Muscle of leg (tissue), 11 donors: ENCODE results near the gene PTHLH. TPM values are rescaled to one million over a fixed set of nuclear protein-coding genes. Genes with fewer than 3 reads are reported as not detected.

Experiments
- DNase-seq: peaks from one replicate; pipeline ENCODE4 v3.0.0; 2013
- H3K27ac ChIP-seq: one replicate; pipeline ENCODE4 v1.5.1; 2013; ENCODE audit warnings: mild to moderate bottlenecking, low read length, control low read depth
- H3K27me3 ChIP-seq: one replicate; pipeline ENCODE4 v1.6.1; 2013; ENCODE audit warnings: low read length; ENCODE audit not compliant: control insufficient read depth, insufficient read depth
- H3K36me3 ChIP-seq: one replicate; pipeline ENCODE4 v1.6.1; 2013; ENCODE audit warnings: low read length; ENCODE audit not compliant: control insufficient read depth, insufficient read depth
- H3K4me1 ChIP-seq: one replicate; pipeline ENCODE4 v1.6.1; 2013; ENCODE audit warnings: low read length; ENCODE audit not compliant: control insufficient read depth, insufficient read depth
- H3K4me3 ChIP-seq: one replicate; pipeline ENCODE4 v1.5.1; 2013; ENCODE audit warnings: low read length, control low read depth
- H3K9me3 ChIP-seq: replicated peaks from 2 replicates; pipeline ENCODE4 v1.6.1; 2013; ENCODE audit warnings: low read depth, low read length; ENCODE audit not compliant: control insufficient read depth
- WGBS: methylation state at CpG from one replicate; pipeline ENCODE4 v1.1.5; 2013; ENCODE audit warnings: missing lambda C conversion rate; ENCODE audit not compliant: insufficient coverage; 5-methylcytosine and 5-hydroxymethylcytosine counted together
- polyA plus RNA-seq, 8 donors: library from polyadenylated mRNA; unstranded; fragments of 120-200 nt; gene quantifications; one replicate each; pipeline versions ENCODE4 v1.2.1 to v1.2.3, GENCODE V29; 2013; ENCODE audit warnings: inconsistent platforms in 1 of 8, low replicate concordance in 1 of 8; ENCODE audit not compliant: insufficient read length in 8 of 8, insufficient read depth in 1 of 8
- total RNA-seq: library from RNA; stranded (reverse); fragments of 120-200 nt; gene quantifications from one replicate; pipeline ENCODE4 v1.2.4, GENCODE V29; 2013

The PTHLH gene
- total and polyA plus RNA-seq, 9 donors: 0.88 to 3.8 (median 2.5) TPM

DNA sequence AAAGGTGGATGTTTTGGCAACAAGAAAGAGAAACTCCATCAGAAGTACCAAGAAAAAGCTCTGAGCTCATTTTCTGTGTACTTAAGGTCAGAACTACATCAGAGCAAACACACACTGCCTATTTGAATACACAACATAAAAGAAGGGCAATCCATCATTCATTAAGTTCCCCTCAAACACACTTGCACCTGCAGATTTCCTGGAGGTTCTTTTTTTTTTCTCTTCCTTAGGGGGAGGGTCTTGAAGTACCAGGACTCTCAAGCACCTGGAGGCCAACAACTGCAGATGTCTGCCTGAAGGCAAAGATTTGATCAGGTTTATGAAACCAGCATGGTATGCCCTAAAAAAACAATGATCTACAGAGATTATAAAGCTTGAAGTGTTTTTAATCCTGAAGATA is 26.1 kb upstream of the PTHLH start:
- no peak for DNase-seq
- no peaks in the 10 kb centered on the region for H3K9me3 ChIP-seq
- no peak overlapping the region for H3K4me3 ChIP-seq
- H3K27ac ChIP-seq: no peak overlapping the region
- H3K4me1 ChIP-seq: no peaks in the 10 kb centered on the region
- H3K27me3 ChIP-seq: no peaks in the 10 kb centered on the region
- no peaks in the 10 kb centered on the region for H3K36me3 ChIP-seq

GRCh38 chr12:27998170-27998569 is 25.6 kb upstream of the PTHLH start:
- H3K36me3 ChIP-seq: no peaks in the 10 kb centered on the region
- no CpG with 5 or more reads among the region's 2 CpGs for whole genome bisulfite sequencing
- no peaks in the 10 kb centered on the region for H3K27me3 ChIP-seq
- H3K4me3 ChIP-seq: no peak overlapping the region
- no peaks in the 10 kb centered on the region for H3K9me3 ChIP-seq
- no peaks in the 10 kb centered on the region for H3K4me1 ChIP-seq
- H3K27ac ChIP-seq: no peak overlapping the region
- no peak for DNase-seq

DNA sequence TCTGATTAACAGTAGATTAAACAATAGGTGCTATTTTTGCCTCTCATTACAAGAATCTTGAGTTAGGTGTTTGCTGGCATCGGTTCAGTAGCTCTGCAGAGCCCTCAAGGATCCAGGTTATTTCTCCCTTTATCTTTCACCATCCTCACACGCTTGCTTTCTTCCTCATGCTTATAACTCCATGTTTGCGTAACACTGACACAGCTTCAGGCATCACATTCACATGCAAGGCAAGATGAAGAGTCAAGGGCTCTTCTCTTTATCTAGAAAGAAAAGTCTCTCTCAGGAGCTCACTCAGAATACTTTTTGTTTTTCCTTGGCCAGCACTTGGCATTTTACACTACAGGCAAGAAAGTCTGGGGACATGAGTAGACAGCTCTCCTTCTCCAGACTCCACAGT is 24.2 kb upstream of the PTHLH start:
- H3K27ac ChIP-seq: no peak overlapping the region
- H3K4me3 ChIP-seq: no peak overlapping the region
- H3K36me3 ChIP-seq: no peaks in the 10 kb centered on the region
- no peak for DNase-seq
- H3K27me3 ChIP-seq: no peaks in the 10 kb centered on the region
- WGBS: 90% methylated on average over 3 of the region's 3 CpGs
- H3K4me1 ChIP-seq: no peaks in the 10 kb centered on the region
- H3K9me3 ChIP-seq: no peaks in the 10 kb centered on the region

DNA sequence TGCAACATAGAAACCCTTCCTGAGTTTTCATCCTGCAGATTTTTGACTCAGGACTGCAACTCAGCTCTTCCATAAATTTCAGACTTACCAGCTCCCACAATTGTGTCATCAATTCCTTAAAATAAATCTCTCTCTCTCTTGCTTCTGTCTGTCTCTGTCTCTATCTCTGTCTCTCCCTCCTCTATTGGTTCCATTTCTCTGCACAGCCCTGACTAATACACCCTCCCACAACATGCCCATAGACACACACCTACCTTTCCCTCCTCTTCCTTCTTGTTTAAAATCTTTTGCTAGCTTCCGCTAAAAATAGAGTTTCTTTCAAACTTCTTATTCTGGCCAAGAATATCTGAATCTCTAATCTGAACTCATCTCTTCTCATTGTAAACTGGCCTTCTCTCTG is 22.9 kb upstream of the PTHLH start:
- no peaks in the 10 kb centered on the region for H3K36me3 ChIP-seq
- H3K4me1 ChIP-seq: no peaks in the 10 kb centered on the region
- no peak overlapping the region for H3K27ac ChIP-seq
- H3K4me3 ChIP-seq: no peak overlapping the region
- 100% methylated on average over 1 of the region's 1 CpG for WGBS
- no peak for DNase-seq
- peaks cover 4% of the 10 kb centered on the region for H3K9me3 ChIP-seq
- no peaks in the 10 kb centered on the region for H3K27me3 ChIP-seq

GRCh38 chr12:27988594-27989233 is 16.2 kb upstream of the PTHLH start:
- no peak for DNase-seq
- H3K27me3 ChIP-seq: no peaks in the 10 kb centered on the region
- H3K4me3 ChIP-seq: no peak overlapping the region
- no peak overlapping the region for H3K27ac ChIP-seq
- no CpG with 5 or more reads among the region's 2 CpGs for WGBS
- peaks cover 4% of the 10 kb centered on the region for H3K9me3 ChIP-seq
- H3K36me3 ChIP-seq: no peaks in the 10 kb centered on the region
- H3K4me1 ChIP-seq: no peaks in the 10 kb centered on the region

- H3K4me1 ChIP-seq: no peaks in the 10 kb centered on the region
- H3K4me3 ChIP-seq: no peak overlapping the region
- H3K36me3 ChIP-seq: no peaks in the 10 kb centered on the region
- H3K27me3 ChIP-seq: no peaks in the 10 kb centered on the region
- no CpG with 5 or more reads among the region's 5 CpGs for WGBS
- H3K27ac ChIP-seq: no peak overlapping the region
- no peak for DNase-seq
- peaks cover 4% of the 10 kb centered on the region for H3K9me3 ChIP-seq
Observed at GRCh38 chr12:27987331-27987730, 14.8 kb upstream of the PTHLH start.

- Histone ChIP-seq H3K4me3 (no peak overlapping the region), H3K4me1 (no peaks in the 10 kb centered on the region), H3K27me3 (no peaks in the 10 kb centered on the region), H3K36me3 (no peaks in the 10 kb centered on the region), H3K9me3 (no peaks in the 10 kb centered on the region), H3K27ac (no peak overlapping the region)
- no CpG with 5 or more reads among the region's 2 CpGs for WGBS
- DNase-seq: no peak
Observed at GRCh38 chr12:27984275-27984674, 11.7 kb upstream of the PTHLH start.

- no CpG with 5 or more reads among the region's 4 CpGs for WGBS
- Histone ChIP-seq H3K27ac (no peak overlapping the region), H3K36me3 (no peaks in the 10 kb centered on the region), H3K4me3 (no peak overlapping the region), H3K9me3 (no peaks in the 10 kb centered on the region), H3K27me3 (no peaks in the 10 kb centered on the region), H3K4me1 (no peaks in the 10 kb centered on the region)
- DNase-seq: no peak
Observed at GRCh38 chr12:27982951-27983350, 10.4 kb upstream of the PTHLH start.

GRCh38 chr12:27982385-27982784 is 9.9 kb upstream of the PTHLH start:
- Histone ChIP-seq H3K4me3 (no peak overlapping the region), H3K27me3 (peaks cover 4% of the 10 kb centered on the region), H3K27ac (no peak overlapping the region), H3K9me3 (no peaks in the 10 kb centered on the region), H3K36me3 (no peaks in the 10 kb centered on the region), H3K4me1 (no peaks in the 10 kb centered on the region)
- no CpG with 5 or more reads among the region's 2 CpGs for WGBS
- no peak for DNase-seq

DNA sequence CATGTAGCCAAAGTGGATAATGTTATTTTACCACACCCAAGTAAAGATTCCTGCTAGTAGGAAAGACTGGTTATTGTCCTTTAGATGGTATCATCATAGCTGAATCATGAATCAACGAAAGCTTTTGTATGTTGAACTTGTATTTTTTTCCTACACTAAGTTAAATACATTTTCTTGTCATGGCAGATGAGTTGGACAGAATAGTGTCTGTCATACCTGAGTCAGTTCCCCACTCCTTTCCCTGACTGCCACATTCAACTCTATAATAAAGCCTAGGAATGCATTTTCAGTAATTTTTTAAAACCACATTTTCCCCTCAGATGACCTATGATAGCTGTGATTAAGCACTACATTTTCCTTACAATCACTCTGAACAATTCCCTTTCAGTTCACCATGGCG is 9.3 kb upstream of the PTHLH start:
- Histone ChIP-seq H3K36me3 (no peaks in the 10 kb centered on the region), H3K27me3 (peaks cover 4% of the 10 kb centered on the region), H3K4me1 (no peaks in the 10 kb centered on the region), H3K27ac (no peak overlapping the region), H3K4me3 (no peak overlapping the region), H3K9me3 (no peaks in the 10 kb centered on the region)
- WGBS: no CpG with 5 or more reads among the region's 2 CpGs
- DNase-seq: no peak

DNA sequence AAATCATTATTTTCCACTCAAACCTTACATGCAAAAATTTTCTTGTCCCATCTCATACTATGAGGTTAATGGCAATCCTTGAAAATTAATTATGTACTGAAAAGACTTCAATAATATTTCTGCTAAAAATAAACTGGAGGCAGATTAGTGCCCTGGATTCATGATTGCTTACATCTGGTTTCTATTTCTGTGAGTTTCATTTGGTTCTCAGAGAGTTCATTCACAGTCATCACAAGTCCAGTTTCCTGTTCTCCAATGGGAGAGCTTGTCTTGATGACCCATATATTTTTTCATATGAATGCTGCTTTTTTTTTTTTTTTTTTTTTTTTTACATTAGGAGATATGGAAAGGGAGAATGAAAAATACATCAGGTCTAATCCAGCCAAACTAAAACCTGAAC is 6.6 kb upstream of the PTHLH start:
- Histone ChIP-seq H3K9me3 (no peaks in the 10 kb centered on the region), H3K27ac (no peak overlapping the region), H3K27me3 (peaks cover 27% of the 10 kb centered on the region), H3K4me3 (no peak overlapping the region), H3K4me1 (peaks cover 14% of the 10 kb centered on the region), H3K36me3 (no peaks in the 10 kb centered on the region)
- DNase-seq: peak; percentile 56
